Mesothelial cell of epicardium (in vitro differentiated cells): ENCODE measurements around the gene MICOS13. TPM values are rescaled to one million over a fixed set of nuclear protein-coding genes. Genes with fewer than 3 reads are reported as not detected.

Experiments used
- DNase-seq, 2 experiments: peaks; one replicate each; pipeline ENCODE4 v3.0.0; 2021; ENCODE audit warnings: low spot score in 2 of 2; ENCODE audit not compliant: unreplicated experiment in 2 of 2
- H3K27ac Mint-ChIP-seq: 2 replicates; pipeline ENCODE4 v1.8.0; 2021; ENCODE audit warnings: mixed read lengths
- H3K27me3 Mint-ChIP-seq: 2 replicates; pipeline ENCODE4 v1.8.0; 2021; ENCODE audit warnings: low read depth, mixed read lengths
- H3K36me3 Mint-ChIP-seq: 2 replicates; pipeline ENCODE4 v1.8.0; 2021; ENCODE audit warnings: mixed read lengths
- H3K4me1 Mint-ChIP-seq: 2 replicates; pipeline ENCODE4 v1.8.0; 2021; ENCODE audit warnings: mixed read lengths
- H3K4me3 Mint-ChIP-seq: 2 replicates; pipeline ENCODE4 v1.8.0; 2021; ENCODE audit warnings: mild to moderate bottlenecking, moderate library complexity, mixed read lengths
- H3K9me3 Mint-ChIP-seq: 2 replicates; pipeline ENCODE4 v1.8.0; 2021; ENCODE audit warnings: mixed read lengths
- total RNA-seq: library from RNA; stranded (reverse); gene quantifications from 3 replicates; pipeline ENCODE4 v1.2.1, GENCODE V29; 2021
- TF ChIP-seq, protein P1 (sequence below): fragments of 200-600 bp; sonication (generic); IDR thresholded peaks from one replicate; pipeline ENCODE4 v1.5.0; 2021; ENCODE audit warnings: antibody characterized with exemption; ENCODE audit not compliant: unreplicated experiment

Gene MICOS13
- total RNA-seq, 1 donor from 2014 or later, result 30.7 TPM

DNA sequence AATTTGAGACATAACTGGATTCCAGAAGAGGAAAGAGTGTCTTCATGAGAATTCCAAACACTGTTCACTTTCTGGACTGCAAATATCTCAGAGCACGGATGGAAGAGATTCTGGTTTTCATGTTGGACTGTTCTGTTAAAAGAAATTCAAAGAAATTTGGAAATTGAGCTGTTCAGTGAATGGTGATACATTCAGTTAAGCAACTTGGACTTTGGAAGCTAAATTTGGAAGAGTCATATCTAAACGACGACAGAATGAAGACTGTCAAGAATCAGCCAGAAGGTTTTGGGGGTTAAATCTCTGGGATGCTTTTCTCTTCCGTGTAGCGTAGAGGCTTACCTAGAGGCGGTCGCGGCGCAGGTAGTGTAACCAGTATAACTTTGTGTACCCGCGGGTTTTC lies 31.9 kb downstream of the MICOS13 start:
- TF ChIP-seq, protein P1, sequence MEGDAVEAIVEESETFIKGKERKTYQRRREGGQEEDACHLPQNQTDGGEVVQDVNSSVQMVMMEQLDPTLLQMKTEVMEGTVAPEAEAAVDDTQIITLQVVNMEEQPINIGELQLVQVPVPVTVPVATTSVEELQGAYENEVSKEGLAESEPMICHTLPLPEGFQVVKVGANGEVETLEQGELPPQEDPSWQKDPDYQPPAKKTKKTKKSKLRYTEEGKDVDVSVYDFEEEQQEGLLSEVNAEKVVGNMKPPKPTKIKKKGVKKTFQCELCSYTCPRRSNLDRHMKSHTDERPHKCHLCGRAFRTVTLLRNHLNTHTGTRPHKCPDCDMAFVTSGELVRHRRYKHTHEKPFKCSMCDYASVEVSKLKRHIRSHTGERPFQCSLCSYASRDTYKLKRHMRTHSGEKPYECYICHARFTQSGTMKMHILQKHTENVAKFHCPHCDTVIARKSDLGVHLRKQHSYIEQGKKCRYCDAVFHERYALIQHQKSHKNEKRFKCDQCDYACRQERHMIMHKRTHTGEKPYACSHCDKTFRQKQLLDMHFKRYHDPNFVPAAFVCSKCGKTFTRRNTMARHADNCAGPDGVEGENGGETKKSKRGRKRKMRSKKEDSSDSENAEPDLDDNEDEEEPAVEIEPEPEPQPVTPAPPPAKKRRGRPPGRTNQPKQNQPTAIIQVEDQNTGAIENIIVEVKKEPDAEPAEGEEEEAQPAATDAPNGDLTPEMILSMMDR, result no peak
- peaks cover 61% of the 10 kb centered on the region for H3K36me3 Mint-ChIP-seq

DNA sequence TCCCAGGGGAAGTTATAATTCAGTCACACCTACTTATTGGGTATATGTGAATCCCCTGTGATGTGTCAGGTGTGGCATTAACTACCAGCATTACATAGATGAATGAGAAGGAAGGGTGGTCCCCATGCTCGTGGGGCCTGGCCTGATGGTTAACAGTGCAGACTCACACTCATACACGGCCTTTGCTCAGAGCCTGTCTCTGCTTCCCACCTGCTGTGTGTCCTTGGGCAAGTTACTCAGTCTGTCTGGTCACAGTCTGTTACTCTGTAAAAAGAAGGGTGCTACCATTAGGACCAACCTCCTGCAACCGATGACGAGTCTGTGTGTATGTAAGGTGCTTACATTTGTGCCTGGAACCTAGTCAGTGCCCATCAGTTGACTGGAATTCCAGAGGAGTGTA lies 33.6 kb downstream of the MICOS13 start:
- Mint-ChIP-seq H3K27ac (no peak overlapping the region), H3K4me1 (no peaks in the 10 kb centered on the region), H3K9me3 (no peaks in the 10 kb centered on the region), H3K27me3 (no peaks in the 10 kb centered on the region), H3K4me3 (no peak overlapping the region), H3K36me3 (peaks cover 52% of the 10 kb centered on the region)
- DNase-seq, result no peak
- TF ChIP-seq, protein P1, result no peak

More for the DNA sequence above, 31.9 kb downstream of the MICOS13 start:
- Mint-ChIP-seq H3K27ac (no peak overlapping the region), H3K27me3 (no peaks in the 10 kb centered on the region), H3K4me3 (no peak overlapping the region), H3K4me1 (no peaks in the 10 kb centered on the region), H3K9me3 (no peaks in the 10 kb centered on the region)
- no peak for DNase-seq

DNA sequence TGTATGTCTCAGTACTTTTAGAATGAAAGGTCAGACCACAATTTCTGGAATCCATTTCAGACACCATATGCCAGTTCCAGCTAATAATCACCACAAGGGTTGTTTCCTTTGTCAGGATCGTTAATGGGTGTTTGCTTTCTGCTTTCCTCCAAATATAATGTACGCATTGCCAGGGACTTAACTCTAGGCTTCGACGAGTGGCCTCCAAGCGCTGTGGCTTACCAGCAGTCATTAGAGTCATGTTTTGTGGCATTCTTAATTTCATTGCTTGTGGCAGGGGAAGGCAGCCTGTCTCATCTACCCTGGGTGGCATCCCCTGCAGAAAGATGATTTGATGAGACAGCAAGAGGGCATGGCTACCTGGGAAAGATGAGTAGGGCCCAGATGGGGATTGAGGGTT lies 34.9 kb downstream of the MICOS13 start:
- H3K27me3 Mint-ChIP-seq, result no peaks in the 10 kb centered on the region
- no peak overlapping the region for H3K4me3 Mint-ChIP-seq
- no peak overlapping the region for H3K27ac Mint-ChIP-seq
- peaks cover 49% of the 10 kb centered on the region for H3K36me3 Mint-ChIP-seq
- no peaks in the 10 kb centered on the region for H3K9me3 Mint-ChIP-seq
- TF ChIP-seq, protein P1, result no peak
- DNase-seq, result no peak
- H3K4me1 Mint-ChIP-seq, result peaks cover 4% of the 10 kb centered on the region

DNA sequence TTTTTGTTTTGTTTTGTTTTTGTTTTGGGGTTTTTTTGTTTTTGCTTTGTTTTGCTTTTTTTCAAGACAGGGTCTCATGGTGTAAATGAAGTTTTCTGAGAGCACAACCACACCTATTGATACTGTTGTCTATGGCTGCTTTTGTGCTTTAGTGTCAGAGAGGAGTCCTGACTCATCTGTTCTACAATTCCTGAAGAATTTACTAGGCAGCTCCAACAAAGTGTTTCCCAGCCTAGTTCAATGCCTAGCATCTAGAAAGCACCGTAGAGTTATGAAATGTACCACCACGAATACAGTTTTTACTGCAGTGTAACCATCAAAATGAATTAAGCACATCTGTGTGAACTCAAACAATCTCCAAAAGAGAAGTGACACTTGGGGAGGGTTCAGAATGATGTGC lies 36.3 kb downstream of the MICOS13 start:
- no peak overlapping the region for H3K4me3 Mint-ChIP-seq
- H3K36me3 Mint-ChIP-seq, result peaks cover 43% of the 10 kb centered on the region
- H3K9me3 Mint-ChIP-seq, result no peaks in the 10 kb centered on the region
- H3K27ac Mint-ChIP-seq, result no peak overlapping the region
- DNase-seq, result no peak
- H3K4me1 Mint-ChIP-seq, result peaks cover 5% of the 10 kb centered on the region
- no peaks in the 10 kb centered on the region for H3K27me3 Mint-ChIP-seq
- TF ChIP-seq, protein P1, result no peak

DNA sequence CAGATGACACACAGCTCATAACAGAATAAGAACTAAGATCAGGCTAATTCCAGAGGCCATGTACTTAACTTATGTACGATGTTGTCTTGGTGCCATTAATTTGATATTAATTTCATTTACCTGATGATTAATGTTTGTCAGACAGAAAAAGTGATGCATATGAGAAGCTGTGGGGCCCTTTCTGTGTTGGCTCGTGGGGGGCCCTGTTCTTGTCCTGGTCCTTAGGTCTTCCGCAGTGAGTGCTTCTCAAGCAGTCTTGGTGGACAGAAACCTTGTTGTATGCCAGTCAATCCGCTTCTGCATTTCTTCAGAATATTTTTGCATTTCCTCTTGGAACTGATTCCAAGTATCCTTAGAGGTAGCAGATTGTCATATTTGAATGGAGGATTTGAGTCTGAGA lies 37.3 kb downstream of the MICOS13 start:
- no peak for DNase-seq
- H3K27me3 Mint-ChIP-seq, result no peaks in the 10 kb centered on the region
- no peak overlapping the region for H3K27ac Mint-ChIP-seq
- H3K4me1 Mint-ChIP-seq, result peaks cover 8% of the 10 kb centered on the region
- no peaks in the 10 kb centered on the region for H3K9me3 Mint-ChIP-seq
- H3K36me3 Mint-ChIP-seq, result peaks cover 38% of the 10 kb centered on the region
- H3K4me3 Mint-ChIP-seq, result no peak overlapping the region
- TF ChIP-seq, protein P1, result no peak

DNA sequence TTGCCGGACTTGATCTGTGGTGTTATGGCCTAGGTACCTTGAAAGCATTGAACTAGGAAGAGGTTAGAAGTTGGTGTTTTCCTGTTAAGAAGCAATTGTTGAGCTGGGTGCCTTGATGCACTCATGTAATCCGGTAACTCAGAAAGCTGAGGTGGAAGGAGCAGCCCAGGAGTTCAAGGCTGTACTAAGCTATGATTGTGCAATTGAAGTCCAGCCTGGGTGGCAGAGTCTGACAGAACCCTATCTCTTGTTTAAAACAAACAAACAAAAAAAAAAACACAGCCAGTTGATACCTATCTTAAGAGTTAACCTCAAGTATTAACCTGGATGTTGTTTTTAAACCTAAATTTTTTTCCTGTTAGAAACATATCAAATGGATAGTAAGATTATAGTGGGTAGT lies 38.1 kb downstream of the MICOS13 start:
- no peaks in the 10 kb centered on the region for H3K27me3 Mint-ChIP-seq
- no peak overlapping the region for H3K4me3 Mint-ChIP-seq
- TF ChIP-seq, protein P1, result no peak
- no peaks in the 10 kb centered on the region for H3K9me3 Mint-ChIP-seq
- no peak for DNase-seq
- peaks cover 15% of the 10 kb centered on the region for H3K4me1 Mint-ChIP-seq
- no peak overlapping the region for H3K27ac Mint-ChIP-seq
- peaks cover 33% of the 10 kb centered on the region for H3K36me3 Mint-ChIP-seq
